Measurements from ENCODE around the gene AK5.
"Not testable (repeated sequence)": the region's sequence is repeated elsewhere in the genome, so short reads cannot be mapped to it uniquely, and the experiment has no call there.

Gene AK5

GRCh38 chr1:77405186-77405585 lies 123.4 kb downstream of the AK5 start:
- TF ChIP-seq MAX (IDR thresholded peaks at IDR 0.05; ENCODE audit: low read depth, low read length) (no peak), MYC (IDR thresholded peaks at IDR 0.05; ENCODE audit: low read depth, low read length) (no peak), POLR2A (IDR thresholded peaks at IDR 0.05; ENCODE audit: extremely low read depth, insufficient read length) (no peak)
- TF ChIP-seq, protein P1, sequence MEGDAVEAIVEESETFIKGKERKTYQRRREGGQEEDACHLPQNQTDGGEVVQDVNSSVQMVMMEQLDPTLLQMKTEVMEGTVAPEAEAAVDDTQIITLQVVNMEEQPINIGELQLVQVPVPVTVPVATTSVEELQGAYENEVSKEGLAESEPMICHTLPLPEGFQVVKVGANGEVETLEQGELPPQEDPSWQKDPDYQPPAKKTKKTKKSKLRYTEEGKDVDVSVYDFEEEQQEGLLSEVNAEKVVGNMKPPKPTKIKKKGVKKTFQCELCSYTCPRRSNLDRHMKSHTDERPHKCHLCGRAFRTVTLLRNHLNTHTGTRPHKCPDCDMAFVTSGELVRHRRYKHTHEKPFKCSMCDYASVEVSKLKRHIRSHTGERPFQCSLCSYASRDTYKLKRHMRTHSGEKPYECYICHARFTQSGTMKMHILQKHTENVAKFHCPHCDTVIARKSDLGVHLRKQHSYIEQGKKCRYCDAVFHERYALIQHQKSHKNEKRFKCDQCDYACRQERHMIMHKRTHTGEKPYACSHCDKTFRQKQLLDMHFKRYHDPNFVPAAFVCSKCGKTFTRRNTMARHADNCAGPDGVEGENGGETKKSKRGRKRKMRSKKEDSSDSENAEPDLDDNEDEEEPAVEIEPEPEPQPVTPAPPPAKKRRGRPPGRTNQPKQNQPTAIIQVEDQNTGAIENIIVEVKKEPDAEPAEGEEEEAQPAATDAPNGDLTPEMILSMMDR (IDR thresholded peaks at IDR 0.05; ENCODE audit: low read depth, low read length): no peak
- H3K4me3 ChIP-seq (ENCODE audit: low read depth, low read length): no peak overlapping the region
- DNase-seq (ENCODE audit: low read depth): no peak

DNA sequence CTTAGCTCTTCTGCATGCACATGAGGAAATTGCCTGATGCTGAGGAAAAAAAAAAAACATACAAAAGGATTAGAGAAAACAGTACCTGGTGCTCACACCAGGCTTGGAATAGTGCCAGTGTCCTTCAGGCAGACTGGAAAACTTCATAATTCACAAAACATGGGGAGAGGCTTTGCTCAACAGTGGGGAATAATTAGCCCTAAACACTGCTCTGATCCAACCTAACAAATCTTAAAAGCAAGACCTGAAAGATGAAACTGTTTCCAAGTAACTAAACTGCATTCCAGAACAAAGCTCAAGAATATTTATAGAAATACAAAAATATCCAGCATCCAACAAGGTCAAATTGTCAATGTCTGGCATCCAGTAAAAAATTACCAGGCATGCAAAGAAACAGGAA lies 124.8 kb downstream of the AK5 start:
- no peak for TF ChIP-seq MYC (IDR thresholded peaks at IDR 0.05; ENCODE audit: low read depth, low read length)
- TF ChIP-seq MAX (IDR thresholded peaks at IDR 0.05; ENCODE audit: low read depth, low read length): no peak
- TF ChIP-seq, protein P1 (IDR thresholded peaks at IDR 0.05; ENCODE audit: low read depth, low read length): no peak
- TF ChIP-seq POLR2A (IDR thresholded peaks at IDR 0.05; ENCODE audit: extremely low read depth, insufficient read length): no peak
- DNase-seq (ENCODE audit: low read depth): no peak
- no peak overlapping the region for H3K4me3 ChIP-seq (ENCODE audit: low read depth, low read length)

GRCh38 chr1:77407738-77408375 lies 126.0 kb downstream of the AK5 start:
- no peak overlapping the region for H3K4me3 ChIP-seq (ENCODE audit: low read depth, low read length)
- TF ChIP-seq MAX (IDR thresholded peaks at IDR 0.05; ENCODE audit: low read depth, low read length): no peak
- no peak for TF ChIP-seq MYC (IDR thresholded peaks at IDR 0.05; ENCODE audit: low read depth, low read length)
- TF ChIP-seq, protein P1 (IDR thresholded peaks at IDR 0.05; ENCODE audit: low read depth, low read length): no peak
- no peak for TF ChIP-seq POLR2A (IDR thresholded peaks at IDR 0.05; ENCODE audit: extremely low read depth, insufficient read length)
- no peak for DNase-seq (ENCODE audit: low read depth)

DNA sequence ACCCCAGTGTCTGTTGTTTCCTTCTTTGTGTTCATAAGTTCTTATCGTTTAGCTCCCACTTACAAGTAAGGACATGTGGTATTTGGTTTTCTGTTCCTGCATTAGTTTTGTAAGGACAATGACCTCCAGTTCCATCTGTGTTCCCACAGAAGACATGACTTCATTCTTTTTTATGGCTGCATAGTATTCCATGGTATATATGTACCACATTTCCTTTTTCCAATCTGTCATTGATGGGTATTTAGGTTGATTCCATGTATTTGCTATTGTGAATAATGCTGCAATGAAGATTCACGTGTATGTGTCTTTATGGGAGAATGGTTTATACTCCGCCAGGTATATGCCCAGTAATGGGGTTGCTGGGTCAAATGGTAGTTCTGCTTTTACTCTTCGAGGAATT lies 127.1 kb downstream of the AK5 start:
- not testable (repeated sequence) for DNase-seq (ENCODE audit: low read depth); H3K4me3 ChIP-seq (ENCODE audit: low read depth, low read length)

DNA sequence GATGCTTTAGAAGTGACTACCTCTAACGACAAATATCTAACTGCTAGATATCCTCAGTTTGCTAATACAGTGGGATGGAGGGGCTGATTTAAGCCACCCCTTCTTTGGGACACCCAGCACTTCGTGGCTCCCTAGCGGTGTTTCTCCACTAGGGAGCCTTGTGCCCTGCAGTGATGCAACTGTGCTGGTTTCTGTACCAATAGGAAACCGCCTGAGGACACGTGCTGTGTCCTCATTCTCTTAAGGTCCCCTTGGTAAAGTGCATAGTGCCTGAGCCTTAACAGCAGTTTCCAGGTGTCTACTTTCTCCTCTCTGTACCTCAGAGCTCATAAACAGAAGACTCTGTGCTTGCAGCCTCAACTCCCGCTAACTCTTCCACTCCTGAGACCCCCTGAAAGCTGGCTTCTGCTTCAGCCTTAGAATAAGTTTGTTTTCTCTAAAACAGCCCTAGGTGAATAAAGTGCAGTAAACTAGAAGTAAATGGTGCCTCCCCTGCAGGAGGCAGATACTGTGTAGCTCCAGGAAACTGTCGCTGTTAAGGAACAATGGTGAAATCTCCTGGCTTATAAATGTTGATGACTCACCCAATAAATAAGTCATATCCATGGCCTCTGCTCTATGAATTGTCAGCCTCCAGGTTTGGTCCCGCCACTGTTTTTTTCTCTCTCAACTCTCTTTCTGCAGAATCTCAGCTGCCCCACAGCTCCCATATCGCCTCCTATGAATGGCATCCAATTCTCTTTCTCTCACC lies 130.4 kb downstream of the AK5 start:
- TF ChIP-seq POLR2A (IDR thresholded peaks at IDR 0.05; ENCODE audit: extremely low read depth, insufficient read length) (no peak), MYC (IDR thresholded peaks at IDR 0.05; ENCODE audit: low read depth, low read length) (peak; percentile 58), MAX (IDR thresholded peaks at IDR 0.05; ENCODE audit: low read depth, low read length) (peak; percentile 95)
- TF ChIP-seq, protein P1 (IDR thresholded peaks at IDR 0.05; ENCODE audit: low read depth, low read length): peak; percentile 27
- DNase-seq (ENCODE audit: low read depth): peak; percentile 95
- H3K4me3 ChIP-seq (ENCODE audit: low read depth, low read length): peak overlapping the region; percentile 46

DNA sequence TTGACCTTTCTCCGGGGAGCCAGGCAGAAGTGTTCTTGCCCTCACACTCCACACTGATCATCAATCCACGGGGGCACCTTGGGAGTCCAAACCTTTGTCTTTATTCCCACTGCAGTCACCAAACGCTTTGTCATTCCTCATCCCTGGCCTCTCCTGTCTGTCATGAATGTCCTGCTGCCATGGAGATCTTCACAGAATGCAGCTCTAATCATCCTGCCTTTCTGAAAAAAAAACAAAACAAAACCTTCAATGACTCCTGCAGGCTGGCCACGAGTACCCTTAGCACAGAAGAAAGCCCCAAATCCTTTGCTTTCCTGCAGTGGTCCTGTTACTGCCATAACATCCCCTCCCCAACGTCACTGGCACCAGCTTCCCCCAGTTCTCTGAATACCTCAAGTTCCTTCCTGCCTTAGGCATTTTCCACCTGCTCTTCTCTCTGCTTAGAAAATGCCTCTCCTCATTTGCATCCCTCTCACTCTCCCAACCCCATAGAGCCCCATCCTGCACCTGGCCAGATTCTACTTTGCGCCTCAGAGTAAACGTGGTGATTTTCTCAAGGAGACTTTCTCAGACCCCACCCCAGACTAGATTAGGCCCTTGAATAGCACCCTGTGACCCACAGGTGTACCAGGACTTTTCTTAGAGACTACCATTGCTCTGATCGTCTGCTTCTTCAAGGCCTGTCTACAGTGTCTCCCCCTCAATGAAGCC lies 131.2 kb downstream of the AK5 start:
- peak overlapping the region; percentile 46 for H3K4me3 ChIP-seq (ENCODE audit: low read depth, low read length)
- TF ChIP-seq MYC (IDR thresholded peaks at IDR 0.05; ENCODE audit: low read depth, low read length) (no peak), POLR2A (IDR thresholded peaks at IDR 0.05; ENCODE audit: extremely low read depth, insufficient read length) (no peak), MAX (IDR thresholded peaks at IDR 0.05; ENCODE audit: low read depth, low read length) (no peak)
- TF ChIP-seq, protein P1 (IDR thresholded peaks at IDR 0.05; ENCODE audit: low read depth, low read length): no peak
- peak; percentile 47 for DNase-seq (ENCODE audit: low read depth)

All from NB4 (cell line).